Skeletal muscle cell (primary cell): ENCODE results near the gene UBA6.

ENCODE experiments used
- DNase-seq: peaks from one replicate; pipeline ENCODE4 v3.0.0-alpha.2; 2010; ENCODE audit warnings: low read depth
- H3K4me3 ChIP-seq: 2 replicates; pipeline ENCODE4 v1.5.1; 2011; ENCODE audit warnings: low read depth, mild to moderate bottlenecking, control low read depth, low read length, moderate library complexity

UBA6 gene

GRCh38 chr4:67593741-67594175, 107.2 kb downstream of the UBA6 start:
- no peak for DNase-seq
- no peak overlapping the region for H3K4me3 ChIP-seq

- no peak for DNase-seq
Observed at GRCh38 chr4:67587156-67587555, 113.8 kb downstream of the UBA6 start.

DNA sequence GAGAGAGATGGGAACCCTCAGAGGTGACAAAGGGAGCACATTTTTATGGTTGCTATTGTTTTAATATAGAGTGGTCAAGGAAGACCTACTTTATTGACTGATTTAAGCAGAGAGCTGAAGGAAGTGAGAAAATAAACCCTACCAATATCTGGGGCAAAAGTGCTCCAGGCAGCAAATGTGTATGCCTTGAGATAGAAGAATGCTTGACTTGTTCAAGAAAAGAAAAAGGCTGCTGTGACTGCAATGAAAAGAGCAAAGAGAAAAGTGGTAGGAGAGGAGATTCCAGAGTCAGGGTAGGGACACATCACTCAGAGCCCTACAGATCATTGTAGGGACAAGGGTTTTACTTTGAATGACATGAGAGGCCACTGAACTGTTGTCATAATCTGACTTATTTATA, 116.5 kb downstream of the UBA6 start:
- no peak overlapping the region for H3K4me3 ChIP-seq
- no peak for DNase-seq

More at GRCh38 chr4:67587156-67587555, 113.8 kb downstream of the UBA6 start:
- no peak overlapping the region for H3K4me3 ChIP-seq

GRCh38 chr4:67581913-67582312, 119.0 kb downstream of the UBA6 start:
- DNase-seq = no peak
- H3K4me3 ChIP-seq = no peak overlapping the region

DNA sequence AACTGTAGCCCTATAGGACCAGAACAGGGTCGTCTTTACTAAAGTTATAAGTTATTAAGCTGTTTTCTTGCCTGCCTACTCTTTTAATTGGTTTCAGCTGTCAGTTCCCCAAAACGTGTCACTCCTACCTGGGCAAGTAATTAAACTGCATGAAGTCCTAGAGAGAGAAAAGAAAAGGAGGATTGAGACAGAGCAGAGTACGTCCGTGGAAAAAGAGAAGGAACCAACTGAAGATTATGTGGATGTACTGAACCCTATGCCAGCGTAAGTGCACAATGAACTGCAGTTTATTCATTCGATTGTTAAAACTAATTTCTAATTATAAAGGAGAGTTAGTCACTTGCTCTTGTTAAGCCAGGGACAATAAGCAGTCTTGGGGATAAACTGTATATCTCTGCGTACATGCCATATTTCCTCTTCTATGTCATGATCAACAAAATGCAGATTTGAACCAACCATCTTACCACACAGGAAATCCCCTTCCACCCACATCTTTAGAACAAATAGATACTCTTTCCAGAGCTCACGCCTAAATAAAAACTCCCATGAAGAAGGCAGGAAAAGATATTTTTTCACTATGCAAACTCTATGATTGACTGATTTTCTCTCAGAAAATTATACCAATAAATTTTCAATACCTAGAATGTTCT, 119.6 kb downstream of the UBA6 start:
- DNase-seq = no peak
- H3K4me3 ChIP-seq = no peak overlapping the region

DNA sequence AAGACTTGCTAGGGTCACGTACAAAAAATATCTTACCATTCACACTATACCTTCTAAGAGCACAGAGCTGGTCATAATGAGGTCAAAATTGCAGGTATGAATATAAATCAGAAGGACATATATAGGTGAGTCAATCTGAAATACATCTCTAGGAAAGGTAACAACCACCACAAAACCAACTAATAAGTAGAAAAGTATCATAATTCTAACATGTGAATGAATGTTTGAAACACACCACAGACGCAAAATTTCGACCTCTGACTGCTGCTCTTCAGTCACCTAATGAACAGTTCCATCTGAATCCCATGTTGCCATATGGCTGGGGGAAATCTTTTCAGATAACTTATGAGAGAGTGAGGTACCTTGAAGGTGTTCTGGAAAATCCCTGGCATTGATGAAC, 120.4 kb downstream of the UBA6 start:
- no peak for DNase-seq

GRCh38 chr4:67576538-67576937, 124.4 kb downstream of the UBA6 start:
- no peak overlapping the region for H3K4me3 ChIP-seq
- no peak for DNase-seq

More for the DNA sequence above, 120.4 kb downstream of the UBA6 start:
- H3K4me3 ChIP-seq = no peak overlapping the region

- DNase-seq = no peak
- no peak overlapping the region for H3K4me3 ChIP-seq
Observed at GRCh38 chr4:67576059-67576466, 124.9 kb downstream of the UBA6 start.

DNA sequence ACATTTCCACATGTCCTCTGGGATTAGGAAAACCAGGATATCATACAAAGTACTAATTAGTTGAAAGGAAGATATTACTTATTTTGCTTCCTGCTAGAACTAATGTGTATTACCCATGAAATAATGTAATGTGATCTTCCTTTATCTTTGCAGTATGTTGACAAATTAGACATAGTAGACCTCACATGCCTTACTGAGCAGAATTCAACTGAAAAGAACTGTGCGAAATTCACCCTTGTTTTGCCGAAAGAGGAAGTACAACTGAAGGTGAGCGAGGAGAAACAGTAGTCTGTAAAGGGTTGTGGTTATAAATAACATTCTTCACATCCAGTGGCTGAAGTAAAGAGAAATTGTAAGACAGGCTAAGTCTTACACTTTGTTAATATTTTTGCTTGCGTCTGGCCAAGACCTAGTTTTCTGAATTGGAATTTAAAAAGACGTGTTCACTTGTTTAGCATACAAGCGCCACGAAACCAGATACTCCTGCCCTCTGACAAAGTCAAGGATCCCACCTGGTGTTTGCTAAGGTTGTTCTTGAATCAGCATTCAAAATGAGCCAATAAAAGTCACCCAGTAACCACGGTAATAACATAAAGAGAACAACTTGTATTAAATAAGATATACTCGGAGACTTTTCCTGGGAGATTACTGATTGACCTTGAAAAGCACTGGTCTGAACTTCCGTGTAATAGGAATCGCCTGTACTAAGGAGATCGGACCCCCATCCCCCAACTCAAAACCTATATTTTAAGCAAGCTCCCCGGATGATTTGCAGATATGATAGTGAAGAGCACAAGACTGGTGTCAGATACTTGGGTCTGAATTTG, 125.5 kb downstream of the UBA6 start:
- no peak overlapping the region for H3K4me3 ChIP-seq
- no peak for DNase-seq

- DNase-seq = no peak
Observed at GRCh38 chr4:67573193-67573592, 127.8 kb downstream of the UBA6 start.

DNA sequence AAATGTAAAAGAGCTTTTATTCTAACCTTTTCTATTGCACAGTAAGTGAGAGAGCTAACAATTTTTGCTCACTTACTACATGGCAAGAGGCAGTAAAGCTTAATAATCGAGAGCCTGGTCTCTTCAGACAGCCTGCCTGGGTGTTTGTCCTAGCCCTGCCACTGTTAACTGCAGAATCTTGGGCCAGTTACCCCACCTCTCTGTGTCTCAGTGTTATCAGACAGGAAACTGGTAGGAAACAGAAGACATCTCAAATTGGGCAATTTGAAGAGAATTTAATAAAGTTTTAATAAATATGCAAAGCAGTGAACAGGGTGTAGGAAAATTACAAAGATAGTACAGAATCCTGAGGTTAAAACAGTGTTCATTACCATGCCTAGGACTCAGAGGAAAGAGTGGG, 129.0 kb downstream of the UBA6 start:
- no peak overlapping the region for H3K4me3 ChIP-seq
- no peak for DNase-seq

More at GRCh38 chr4:67573193-67573592, 127.8 kb downstream of the UBA6 start:
- no peak overlapping the region for H3K4me3 ChIP-seq

GRCh38 chr4:67570537-67570936, 130.4 kb downstream of the UBA6 start:
- no peak for DNase-seq
- H3K4me3 ChIP-seq = no peak overlapping the region

DNA sequence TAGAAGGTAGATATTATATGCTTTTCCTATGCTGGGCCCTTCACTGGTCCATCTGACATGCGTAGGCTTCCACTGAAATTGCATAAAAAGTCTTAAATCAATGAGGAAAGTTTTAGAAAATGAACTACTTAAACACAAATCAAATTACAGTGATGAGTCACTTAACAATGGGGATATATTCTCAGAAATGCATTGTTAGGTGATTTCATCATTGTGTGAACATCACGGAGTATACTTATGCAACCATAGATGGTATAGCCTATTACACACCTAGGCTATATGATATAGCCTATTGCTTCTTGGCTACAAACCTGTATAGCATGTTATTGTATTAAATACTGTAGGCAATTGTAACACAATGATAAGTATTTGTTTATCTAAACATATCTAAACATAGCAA, 132.1 kb downstream of the UBA6 start:
- H3K4me3 ChIP-seq = no peak overlapping the region
- peak; percentile 36 for DNase-seq

DNA sequence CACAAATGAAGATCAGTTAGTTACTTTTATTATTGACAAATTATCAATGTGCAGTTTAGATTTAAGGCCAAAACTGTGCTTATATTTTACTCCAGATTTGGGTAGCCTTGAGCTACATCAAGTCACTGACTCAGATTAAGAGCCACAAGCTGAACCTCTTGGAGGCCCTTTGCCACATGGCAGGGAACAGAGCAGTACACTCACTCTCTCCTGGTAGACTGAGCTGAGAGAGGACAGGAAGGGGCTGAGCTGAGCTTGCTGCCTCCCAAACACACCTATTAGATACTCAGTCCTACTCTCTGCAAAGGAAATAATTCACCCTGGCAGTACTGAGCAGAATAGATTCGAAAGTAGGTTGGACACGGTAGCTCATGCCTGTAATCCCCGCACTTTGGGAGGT, 134.6 kb downstream of the UBA6 start:
- no peak overlapping the region for H3K4me3 ChIP-seq
- no peak for DNase-seq

DNA sequence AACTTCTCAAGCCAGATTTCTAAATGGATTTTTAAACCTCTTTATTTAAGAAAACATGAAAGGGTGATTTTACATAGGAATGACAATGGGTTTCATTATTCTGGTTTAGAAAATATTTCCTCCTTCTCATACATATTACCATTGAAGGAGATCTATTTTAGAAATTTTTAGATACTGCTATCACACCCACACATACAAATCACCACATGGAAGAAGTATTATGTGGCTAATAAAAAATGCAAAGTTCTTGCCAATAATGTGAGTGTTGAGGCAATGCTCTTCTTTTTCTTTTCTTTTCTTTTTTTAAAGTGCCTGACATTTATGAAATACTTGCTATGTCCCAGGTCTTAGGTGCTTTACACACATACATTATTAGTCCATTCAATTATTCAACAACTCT, 135.7 kb downstream of the UBA6 start:
- DNase-seq = no peak
- H3K4me3 ChIP-seq = no peak overlapping the region
